Panc1 (cell line): ENCODE measurements around the gene TRMT11.

Experiments
- POLR2AphosphoS5 ChIP-seq: IDR thresholded peaks from 2 replicates; pipeline ENCODE4 v1.6.1; 2012; ENCODE audit warnings: mild to moderate bottlenecking, low read depth, low read length, moderate library complexity
- REST ChIP-seq, 2 experiments: IDR thresholded peaks; 2 replicates each; pipeline ENCODE4 v1.6.1; 2011 to 2012; ENCODE audit warnings: low read depth in 2 of 2, control low read depth in 1 of 2, low read length in 1 of 2, mild to moderate bottlenecking in 1 of 2, moderate library complexity in 1 of 2; ENCODE audit not compliant: insufficient read depth in 1 of 2
- TCF7L2 ChIP-seq: IDR thresholded peaks from 2 replicates; pipeline ENCODE4 v1.6.1; 2011; ENCODE audit warnings: mild to moderate bottlenecking, low read depth, low read length, inconsistent platforms
- TF ChIP-seq, protein P1 (sequence below): fragments of 450-650 bp; IDR thresholded peaks from 2 replicates; pipeline ENCODE4 v1.5.1; 2017; ENCODE audit warnings: mild to moderate bottlenecking

GRCh38 chr6:125962900-125963497 lies 23.3 kb upstream of the TRMT11 start:
- TF ChIP-seq, protein P1, sequence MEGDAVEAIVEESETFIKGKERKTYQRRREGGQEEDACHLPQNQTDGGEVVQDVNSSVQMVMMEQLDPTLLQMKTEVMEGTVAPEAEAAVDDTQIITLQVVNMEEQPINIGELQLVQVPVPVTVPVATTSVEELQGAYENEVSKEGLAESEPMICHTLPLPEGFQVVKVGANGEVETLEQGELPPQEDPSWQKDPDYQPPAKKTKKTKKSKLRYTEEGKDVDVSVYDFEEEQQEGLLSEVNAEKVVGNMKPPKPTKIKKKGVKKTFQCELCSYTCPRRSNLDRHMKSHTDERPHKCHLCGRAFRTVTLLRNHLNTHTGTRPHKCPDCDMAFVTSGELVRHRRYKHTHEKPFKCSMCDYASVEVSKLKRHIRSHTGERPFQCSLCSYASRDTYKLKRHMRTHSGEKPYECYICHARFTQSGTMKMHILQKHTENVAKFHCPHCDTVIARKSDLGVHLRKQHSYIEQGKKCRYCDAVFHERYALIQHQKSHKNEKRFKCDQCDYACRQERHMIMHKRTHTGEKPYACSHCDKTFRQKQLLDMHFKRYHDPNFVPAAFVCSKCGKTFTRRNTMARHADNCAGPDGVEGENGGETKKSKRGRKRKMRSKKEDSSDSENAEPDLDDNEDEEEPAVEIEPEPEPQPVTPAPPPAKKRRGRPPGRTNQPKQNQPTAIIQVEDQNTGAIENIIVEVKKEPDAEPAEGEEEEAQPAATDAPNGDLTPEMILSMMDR: no peak
- TF ChIP-seq REST (IDR thresholded peaks at IDR 0.05; ENCODE audit: insufficient read depth in 1 of 2, low read depth in 2 of 2, low read length in 1 of 2): no peak
- no peak for TF ChIP-seq POLR2AphosphoS5
- TF ChIP-seq TCF7L2: no peak
